ENCODE measurements around the gene GJB3. TPM values are rescaled to one million over a fixed set of nuclear protein-coding genes. Genes with fewer than 3 reads are reported as not detected.
A peak's percentile ranks its signal among the peaks of the same experiment; 100 is the strongest.

Gene GJB3
- total RNA-seq, 4 donors from 2014 or later, result 0.22 to 0.63 TPM; not detected in 2

GRCh38 chr1:34827341-34827941 is 46.4 kb downstream of the GJB3 start:
- no peak overlapping the region for H3K27ac ChIP-seq
- peaks cover 0 to 19% (median 0%) of the 10 kb centered on the region in 3 donors for H3K36me3 ChIP-seq
- 71 to 78% methylated on average over 5 of the region's 5 CpGs for WGBS, 2 donors
- no peak for TF ChIP-seq POLR2A (IDR thresholded peaks at IDR 0.05)
- no peak for TF ChIP-seq CTCF (IDR thresholded peaks at IDR 0.05)
- DNase-seq (ENCODE audit: low spot score in 2 of 2), result no peak
- peaks cover 0 to 10% (median 2%) of the 10 kb centered on the region in 4 donors for H3K4me1 ChIP-seq
- H3K4me3 ChIP-seq, result no peak overlapping the region
- no peaks in the 10 kb centered on the region for H3K27me3 ChIP-seq
- peaks cover 0 to 11% (median 0%) of the 10 kb centered on the region in 4 donors for H3K9me3 ChIP-seq

- TF ChIP-seq CTCF (IDR thresholded peaks at IDR 0.05) (no peak), POLR2A (IDR thresholded peaks at IDR 0.05) (no peak), EP300 (IDR thresholded peaks at IDR 0.05) (no peak)
- no peak overlapping the region for H3K27ac ChIP-seq
- H3K36me3 ChIP-seq, result peaks cover 0 to 17% (median 0%) of the 10 kb centered on the region in 3 donors
- H3K4me3 ChIP-seq, result no peak overlapping the region
- WGBS, 2 donors, result 76 to 86% methylated on average over 2 of the region's 2 CpGs
- DNase-seq (ENCODE audit: low spot score in 2 of 2), result no peak
- H3K9me3 ChIP-seq, result peaks cover 0 to 9% (median 0%) of the 10 kb centered on the region in 4 donors
- no peaks in the 10 kb centered on the region for H3K27me3 ChIP-seq
- peaks cover 0 to 10% (median 2%) of the 10 kb centered on the region in 4 donors for H3K4me1 ChIP-seq
These were observed 47.6 kb downstream of the GJB3 start for GRCh38 chr1:34828611-34829010.

DNA sequence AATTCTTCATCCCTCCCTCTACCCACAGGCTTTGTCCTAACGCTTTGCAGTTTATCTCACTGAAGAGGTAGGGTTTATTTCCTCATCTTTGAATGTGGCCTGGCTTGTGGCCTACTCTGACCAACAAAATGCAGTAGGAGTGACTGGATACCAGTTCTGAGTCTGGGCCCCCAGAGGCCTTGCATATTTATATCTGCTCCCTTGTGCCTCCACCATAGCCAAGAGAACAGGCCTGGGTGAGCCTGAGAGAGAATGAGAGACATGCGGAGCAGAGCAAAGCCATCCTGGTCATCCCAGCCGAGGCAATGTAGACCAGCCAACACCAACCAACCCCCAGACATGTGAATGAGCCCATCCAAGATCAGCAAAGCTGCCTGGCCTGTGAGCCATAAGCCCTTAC is 48.2 kb downstream of the GJB3 start:
- 64 to 72% methylated on average over 3 of the region's 3 CpGs for WGBS, 2 donors
- H3K27me3 ChIP-seq, result no peaks in the 10 kb centered on the region
- peaks cover 0 to 3% (median 0%) of the 10 kb centered on the region in 4 donors for H3K9me3 ChIP-seq
- no peak for TF ChIP-seq CTCF (IDR thresholded peaks at IDR 0.05)
- TF ChIP-seq EP300 (IDR thresholded peaks at IDR 0.05), result no peak
- no peak for TF ChIP-seq POLR2A (IDR thresholded peaks at IDR 0.05)
- H3K36me3 ChIP-seq, result peaks cover 0 to 11% (median 0%) of the 10 kb centered on the region in 3 donors
- H3K27ac ChIP-seq, result peak overlapping the region in 1 of 4 donors; percentile 16
- no peak overlapping the region for H3K4me3 ChIP-seq
- no peak for DNase-seq (ENCODE audit: low spot score in 2 of 2)
- H3K4me1 ChIP-seq, result peaks cover 0 to 10% (median 2%) of the 10 kb centered on the region in 4 donors

- Histone ChIP-seq H3K4me1 (peaks cover 0 to 10% (median 0%) of the 10 kb centered on the region in 4 donors), H3K36me3 (peaks cover 0 to 5% (median 0%) of the 10 kb centered on the region in 3 donors), H3K27ac (no peak overlapping the region), H3K9me3 (no peaks in the 10 kb centered on the region), H3K4me3 (no peak overlapping the region), H3K27me3 (no peaks in the 10 kb centered on the region)
- WGBS, 2 donors, result 70 to 78% methylated on average over 4 to 6 of the region's 6 CpGs
- no peak for DNase-seq (ENCODE audit: low spot score in 2 of 2)
- TF ChIP-seq POLR2A (IDR thresholded peaks at IDR 0.05) (no peak), CTCF (IDR thresholded peaks at IDR 0.05) (no peak), EP300 (IDR thresholded peaks at IDR 0.05) (no peak)
These were observed 50.8 kb downstream of the GJB3 start for GRCh38 chr1:34831721-34832246.

GRCh38 chr1:34833711-34834110 is 52.7 kb downstream of the GJB3 start:
- WGBS, 2 donors, result 81 to 85% methylated on average over 1 of the region's 1 CpG
- Histone ChIP-seq H3K4me1 (peaks cover 0 to 10% (median 0%) of the 10 kb centered on the region in 4 donors), H3K27me3 (no peaks in the 10 kb centered on the region), H3K27ac (no peak overlapping the region), H3K9me3 (no peaks in the 10 kb centered on the region), H3K36me3 (peaks cover 0 to 5% (median 0%) of the 10 kb centered on the region in 3 donors), H3K4me3 (no peak overlapping the region)
- TF ChIP-seq POLR2A (IDR thresholded peaks at IDR 0.05) (no peak), CTCF (IDR thresholded peaks at IDR 0.05) (no peak), EP300 (IDR thresholded peaks at IDR 0.05) (no peak)
- no peak for DNase-seq (ENCODE audit: low spot score in 2 of 2)
